HepG2 (cell line): ENCODE data around the gene ACSL3. TPM values are rescaled to one million over a fixed set of nuclear protein-coding genes. Genes with fewer than 3 reads are reported as not detected.

Experiments
- ATAC-seq: fragments of 200-7000 bp; cut with Tn5 transposase; 3 replicates; pipeline ENCODE4 v1.9.1; 2020; ENCODE audit warnings: mild to moderate bottlenecking, moderate library complexity
- BruUV-seq: library from RNA; stranded (reverse); fragments of 400-500 nt; replicated peaks from 2 replicates; lab custom pipeline; 2021; lab: Mats Ljungman, UMichigan
- CTCF ChIA-PET: fragments of 300-600 bp; formaldehyde crosslinking; extraction: SDS; loops from one replicate; lab custom pipeline; 2021; ENCODE audit warnings: low total read pairs, inconsistent platforms, low intra/inter-chr PET ratio; lab: Yijun Ruan, JAX
- POLR2A ChIA-PET: fragments of 350-600 bp; sonication (Branson Sonifier 250); formaldehyde crosslinking; loops from one replicate; lab custom pipeline; 2020; ENCODE audit warnings: antibody characterized with exemption, inconsistent platforms; lab: Yijun Ruan, JAX
- DNase-seq: peaks from one replicate; pipeline ENCODE4 v3.0.0-alpha.2; 2015; ENCODE audit warnings: low spot score
- FAIRE-seq: peaks from 3 replicates; lab custom pipeline; 2011; peaks lifted over from hg19 to GRCh38; lab: Jason Lieb, UNC
- H2AFZ ChIP-seq: one replicate; pipeline ENCODE4 v1.6.1; 2011; ENCODE audit warnings: low read length, inconsistent platforms
- H3K27ac ChIP-seq: fragments of 300-600 bp; 3 replicates; pipeline ENCODE4 v1.8.0; 2011; ENCODE audit warnings: mixed run types, mild to moderate bottlenecking, mixed read lengths, low read length, inconsistent platforms; ENCODE audit not compliant: insufficient read depth; ENCODE audit errors: extremely low read length
- H3K27me3 ChIP-seq, 2 experiments: fragments of 200-600 bp in 1 of 2; 2 replicates in 1 of 2; 3 replicates in 1 of 2; pipeline versions ENCODE4 v1.6.0 to v1.8.0; 2011; ENCODE audit warnings: low read length in 2 of 2, mild to moderate bottlenecking in 2 of 2, moderate library complexity in 2 of 2, inconsistent platforms in 1 of 2; ENCODE audit not compliant: insufficient read depth in 2 of 2, control insufficient read depth in 1 of 2
- H3K36me3 ChIP-seq, 2 experiments: fragments of 200-600 bp in 1 of 2; replicated peaks in 1 of 2; 2 replicates in 1 of 2; 3 replicates in 1 of 2; pipeline versions ENCODE4 v1.5.1 to v1.8.0; 2011; ENCODE audit warnings: low read length in 2 of 2, inconsistent platforms in 1 of 2; ENCODE audit not compliant: insufficient read depth in 2 of 2, control insufficient read depth in 1 of 2
- H3K4me1 ChIP-seq: 2 replicates; pipeline ENCODE4 v1.5.1; 2012; ENCODE audit warnings: low read length, inconsistent platforms; ENCODE audit not compliant: insufficient read depth
- H3K4me2 ChIP-seq: 2 replicates; pipeline ENCODE4 v1.6.0; 2011; ENCODE audit warnings: low read depth, low read length, inconsistent platforms
- H3K4me3 ChIP-seq, 3 experiments: fragments of 200-600 bp in 1 of 3; sonication (generic), shearing (Covaris generic) in 1 of 3; replicated peaks in 1 of 3; 2 replicates each; pipeline ENCODE4 v1.5.1; 2011 to 2016; ENCODE audit warnings: low read length in 3 of 3, inconsistent platforms in 2 of 3, low read depth in 2 of 3, mild to moderate bottlenecking in 2 of 3, control low read depth in 1 of 3, mixed read lengths in 1 of 3; ENCODE audit not compliant: insufficient read depth in 1 of 3
- H3K79me2 ChIP-seq: one replicate; pipeline ENCODE4 v1.6.1; 2011; ENCODE audit warnings: low read length, inconsistent platforms; ENCODE audit not compliant: insufficient read depth
- H3K9ac ChIP-seq: 2 replicates; pipeline ENCODE4 v1.6.0; 2011; ENCODE audit warnings: mild to moderate bottlenecking, low read depth, low read length, inconsistent platforms; ENCODE audit not compliant: insufficient read depth
- H3K9me3 ChIP-seq: 2 replicates; pipeline ENCODE4 v1.5.1; 2012; ENCODE audit warnings: mild to moderate bottlenecking, low read length
- H4K20me1 ChIP-seq: 2 replicates; pipeline ENCODE4 v1.6.0; 2011; ENCODE audit warnings: inconsistent platforms, mild to moderate bottlenecking, low read length, moderate library complexity; ENCODE audit not compliant: insufficient read depth
- HOXA5 ChIP-seq: sonication (generic); formaldehyde crosslinking; IDR thresholded peaks from 2 replicates; pipeline ENCODE4 v1.4.0; 2020; ENCODE audit warnings: missing genetic modification reagents
- ISL2 ChIP-seq: sonication (generic); formaldehyde crosslinking; IDR thresholded peaks from 2 replicates; pipeline ENCODE4 v1.5.0; 2020; ENCODE audit warnings: missing genetic modification reagents
- KDM1A ChIP-seq: IDR thresholded peaks from 2 replicates; pipeline ENCODE4 v1.6.1; 2016; ENCODE audit warnings: missing compliant biosample characterization
- MBD4 ChIP-seq: IDR thresholded peaks from 2 replicates; pipeline ENCODE4 v1.6.1; 2012; ENCODE audit warnings: low read length, inconsistent platforms, borderline replicate concordance
- MEIS2 ChIP-seq: sonication (generic); formaldehyde crosslinking; IDR thresholded peaks from 2 replicates; pipeline ENCODE4 v1.9.0; 2021; ENCODE audit warnings: mild to moderate bottlenecking, missing genetic modification reagents
- POLR2A ChIP-seq, 2 experiments: IDR thresholded peaks; 2 replicates each; pipeline ENCODE4 v1.6.1; 2011; ENCODE audit warnings: low read depth in 2 of 2, low read length in 2 of 2, mild to moderate bottlenecking in 1 of 2, moderate library complexity in 1 of 2; ENCODE audit not compliant: insufficient read depth in 1 of 2
- POLR2AphosphoS2 ChIP-seq: IDR thresholded peaks from 2 replicates; pipeline ENCODE4 v1.6.1; 2011; ENCODE audit warnings: low read depth, low read length, improper control_type of control experiment
- POLR2G ChIP-seq: fragments of 200-400 bp; formaldehyde crosslinking; IDR thresholded peaks from 2 replicates; pipeline ENCODE4 v1.6.1; 2018; ENCODE audit warnings: mild to moderate bottlenecking, low read depth, low read length, moderate library complexity
- RBM22 ChIP-seq: fragments of 200-400 bp; formaldehyde crosslinking; optimal IDR thresholded peaks from 2 replicates; pipeline ENCODE3; 2017; ENCODE audit warnings: mild to moderate bottlenecking, low read length, moderate library complexity
- WGBS: methylation state at CpG from one replicate; pipeline ENCODE4 v1.1.6; 2017; ENCODE audit warnings: low lambda C conversion rate; 5-methylcytosine and 5-hydroxymethylcytosine counted together
- in situ Hi-C: cut with HindIII; loops from 2 replicates; pipeline ENCODE4 v1.10.0; 2017; ENCODE audit warnings: low pct_unique_long_range_greater_than_20kb; ENCODE audit not compliant: extremely low pct_ligation_motif_present
- intact Hi-C: fragments of 100-400 bp; cut with micrococcal nuclease; formaldehyde crosslinking; loops from one replicate; pipeline ENCODE4 v1.10.0; 2022; ENCODE audit not compliant: unreplicated experiment
- polyA plus RNA-seq, 8 experiments: library from polyadenylated mRNA; depleted of rRNA in 3 of 8; stranded (reverse) in 7 of 8; unstranded in 1 of 8; fragments of >200 nt; fragmentation: Illumina TruSeq in 4 of 8; extraction: Trizol in 4 of 8; gene quantifications; 2 replicates each; pipeline versions ENCODE4 v1.2.1 to v1.2.3, GENCODE V29; 2011 to 2016; ENCODE audit warnings: low read depth in 4 of 8, missing spikeins in 1 of 8, mixed read lengths in 1 of 8; ENCODE audit not compliant: insufficient read depth in 1 of 8
- total RNA-seq, 5 experiments: library from RNA; depleted of rRNA; stranded (reverse); fragments of >200 nt; fragmentation: Illumina TruSeq; extraction: Trizol; gene quantifications; 2 replicates each; pipeline ENCODE4 v1.2.3, GENCODE V29; 2016; ENCODE audit warnings: low read depth in 1 of 5
- TF ChIP-seq, protein P1 (sequence below): IDR thresholded peaks from 2 replicates; pipeline ENCODE4 v1.6.1; 2012; ENCODE audit warnings: low read depth, low read length, improper control_type of control experiment

Gene ACSL3
- total and polyA plus RNA-seq, 2 of the 13 experiments (the other 11 are each of a cell fraction or from before 2014, with no cell fraction given), result 305 to 365 TPM

DNA sequence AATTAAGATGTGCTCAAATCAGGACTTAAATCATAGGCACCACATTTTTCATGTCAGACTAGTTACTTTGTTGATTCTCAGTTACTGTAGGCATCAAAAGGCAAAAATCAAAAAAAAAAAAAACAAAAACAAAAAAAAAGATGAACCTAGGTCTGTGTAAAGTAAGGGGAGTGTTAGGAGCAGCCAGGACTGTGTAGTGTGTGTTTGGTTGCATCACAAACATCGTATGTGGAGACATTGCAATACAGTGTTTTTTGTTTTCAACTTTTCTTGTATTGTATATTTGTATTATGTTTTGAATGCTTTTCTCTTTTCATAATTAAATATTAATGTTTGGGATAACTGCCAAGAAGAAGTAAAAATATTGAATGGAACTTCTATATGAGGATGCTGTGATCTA, 82.1 kb downstream of the ACSL3 start:
- no peak overlapping the region for H3K27ac ChIP-seq
- H2AFZ ChIP-seq, result no peak overlapping the region
- intact Hi-C loops, result no loop called here
- no peaks in the 10 kb centered on the region for H3K27me3 ChIP-seq
- FAIRE-seq (no peak), ATAC-seq (no peak), DNase-seq (no peak)
- H4K20me1 ChIP-seq, result peaks cover 20% of the 10 kb centered on the region
- BruUV-seq, result no TSS peak
- ChIA-PET POLR2A (no interaction called here), CTCF (interaction anchor here (5.4 kb wide), 1 partner anchor 253 kb away, joined by 106 read pairs; no protein-coding TSS in a partner anchor)
- H3K4me1 ChIP-seq, result no peaks in the 10 kb centered on the region
- no peak overlapping the region for H3K4me2 ChIP-seq
- H3K36me3 ChIP-seq, result peaks cover 7 to 37% of the 10 kb centered on the region in 2 experiments
- H3K79me2 ChIP-seq, result no peaks in the 10 kb centered on the region
- no peak overlapping the region for H3K9ac ChIP-seq
- no peak overlapping the region for H3K4me3 ChIP-seq
- H3K9me3 ChIP-seq, result no peaks in the 10 kb centered on the region; the same call in 1 of the 2 replicates
- WGBS, result 88% methylated on average over 1 of the region's 1 CpG
- peak; percentile 40; the same call in 1 of the 2 replicates for TF ChIP-seq POLR2G
- TF ChIP-seq RBM22, result peak; percentile 70
- TF ChIP-seq, protein P1, sequence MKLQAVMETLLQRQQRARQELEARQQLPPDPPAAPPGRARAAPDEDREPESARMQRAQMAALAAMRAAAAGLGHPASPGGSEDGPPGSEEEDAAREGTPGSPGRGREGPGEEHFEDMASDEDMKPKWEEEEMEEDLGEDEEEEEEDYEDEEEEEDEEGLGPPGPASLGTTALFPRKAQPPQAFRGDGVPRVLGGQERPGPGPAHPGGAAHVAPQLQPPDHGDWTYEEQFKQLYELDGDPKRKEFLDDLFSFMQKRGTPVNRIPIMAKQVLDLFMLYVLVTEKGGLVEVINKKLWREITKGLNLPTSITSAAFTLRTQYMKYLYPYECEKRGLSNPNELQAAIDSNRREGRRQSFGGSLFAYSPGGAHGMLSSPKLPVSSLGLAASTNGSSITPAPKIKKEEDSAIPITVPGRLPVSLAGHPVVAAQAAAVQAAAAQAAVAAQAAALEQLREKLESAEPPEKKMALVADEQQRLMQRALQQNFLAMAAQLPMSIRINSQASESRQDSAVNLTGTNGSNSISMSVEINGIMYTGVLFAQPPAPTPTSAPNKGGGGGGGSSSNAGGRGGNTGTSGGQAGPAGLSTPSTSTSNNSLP, result no peak
- peak; percentile 78; the same call in 1 of the 2 replicates for TF ChIP-seq POLR2AphosphoS2
- TF ChIP-seq MEIS2, result no peak
- TF ChIP-seq MBD4, result 0 out of 2 replicates have a peak, but pooled peaks have one; percentile 51
- TF ChIP-seq POLR2A (IDR thresholded peaks at IDR 0.05; ENCODE audit: insufficient read depth in 1 of 2, low read depth in 2 of 2, low read length in 2 of 2), result peak in 1 of 2 experiments; percentile 8; a peak in 1 of 4 replicates
- TF ChIP-seq KDM1A (CRISPR knock-in tag), result no peak
- no peak for TF ChIP-seq HOXA5 (CRISPR knock-in tag)
- TF ChIP-seq ISL2 (CRISPR knock-in tag), result no peak
- TF ChIP-seq, all 625 proteins: peak for 5
- in situ Hi-C loops, result no loop called here
